ENCODE measurements around the gene LIG1.

DNA sequence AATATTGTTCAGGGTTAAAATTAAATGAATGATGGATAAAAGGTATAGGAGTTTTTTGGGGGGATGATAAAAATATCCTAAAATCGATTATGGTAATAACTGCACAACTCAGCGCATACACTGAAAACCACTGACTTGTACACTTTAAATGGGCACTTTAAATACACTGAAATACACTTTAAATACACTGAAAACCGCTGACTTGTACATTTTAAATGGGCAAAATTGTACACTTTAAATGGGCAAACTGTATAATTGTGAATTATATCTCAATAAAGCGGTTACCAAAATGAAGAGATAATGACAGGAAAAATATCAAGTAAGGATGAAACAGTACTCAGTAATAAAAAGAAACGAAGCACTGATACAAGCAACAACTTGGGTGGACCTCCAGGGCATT, 1.5 kb downstream of the LIG1 start:
- TF ChIP-seq CTCF (IDR thresholded peaks at IDR 0.05; ENCODE audit: insufficient read depth, low read depth, low read length) (no peak), EZH2 (IDR thresholded peaks at IDR 0.05; ENCODE audit: insufficient read depth, low read length) (no peak)
